ENCODE measurements around the gene SBF2.

The SBF2 gene

GRCh38 chr11:9838229-9838628 lies 455.8 kb downstream of the SBF2 start:
- no peak for DNase-seq

GRCh38 chr11:9834291-9834690 lies 459.7 kb downstream of the SBF2 start:
- no peak for DNase-seq

GRCh38 chr11:9831122-9831521 lies 462.9 kb downstream of the SBF2 start:
- no peak for DNase-seq

- no peak for DNase-seq
Observed at GRCh38 chr11:9827708-9828107, 466.3 kb downstream of the SBF2 start.

GRCh38 chr11:9826390-9826789 lies 467.6 kb downstream of the SBF2 start:
- DNase-seq: no peak

GRCh38 chr11:9825895-9826294 lies 468.1 kb downstream of the SBF2 start:
- DNase-seq: no peak

- no peak for DNase-seq
Observed at GRCh38 chr11:9825315-9825714, 468.7 kb downstream of the SBF2 start.

GRCh38 chr11:9823887-9824385 lies 470.1 kb downstream of the SBF2 start:
- no peak for DNase-seq

- no peak for DNase-seq
Observed at GRCh38 chr11:9823439-9823838, 470.6 kb downstream of the SBF2 start.

GRCh38 chr11:9821008-9821752 lies 472.8 kb downstream of the SBF2 start:
- no peak for DNase-seq

- no peak for DNase-seq
Observed at GRCh38 chr11:9820260-9820659, 473.8 kb downstream of the SBF2 start.

GRCh38 chr11:9817191-9817590 lies 476.8 kb downstream of the SBF2 start:
- no peak for DNase-seq

GRCh38 chr11:9815486-9816136 lies 478.4 kb downstream of the SBF2 start:
- DNase-seq: no peak

GRCh38 chr11:9814108-9814507 lies 479.9 kb downstream of the SBF2 start:
- no peak for DNase-seq

- no peak for DNase-seq
Observed at GRCh38 chr11:9808943-9809342, 485.1 kb downstream of the SBF2 start.

- DNase-seq: no peak
Observed at GRCh38 chr11:9806946-9807687, 486.9 kb downstream of the SBF2 start.

GRCh38 chr11:9804419-9804902 lies 489.6 kb downstream of the SBF2 start:
- no peak for DNase-seq

GRCh38 chr11:9803685-9804418 lies 490.2 kb downstream of the SBF2 start:
- DNase-seq: no peak

- DNase-seq: no peak
Observed at GRCh38 chr11:9802291-9802861, 491.6 kb downstream of the SBF2 start.

- DNase-seq: no peak
Observed at GRCh38 chr11:9799886-9800285, 494.1 kb downstream of the SBF2 start.

GRCh38 chr11:9797300-9797699 lies 496.7 kb downstream of the SBF2 start:
- no peak for DNase-seq

- no peak for DNase-seq
Observed at GRCh38 chr11:9796854-9797253, 497.2 kb downstream of the SBF2 start.

GRCh38 chr11:9796266-9796665 lies 497.8 kb downstream of the SBF2 start:
- no peak for DNase-seq

Measured in GF-D8 (cell line).